WTC11 (cell line): ENCODE results near the gene RBBP4. TPM values are rescaled to one million over a fixed set of nuclear protein-coding genes. Genes with fewer than 3 reads are reported as not detected.
"Not testable (repeated sequence)": the region's sequence is repeated elsewhere in the genome, so short reads cannot be mapped to it uniquely, and the experiment has no call there.

Source experiments
- ATAC-seq: fragments of 200-7000 bp; cut with Tn5 transposase; 2 replicates; pipeline ENCODE4 v1.10.0; 2021; ENCODE audit warnings: mild to moderate bottlenecking, moderate library complexity
- CTCF ChIA-PET: fragments of 300-600 bp; sonication (Branson Sonifier 250); formaldehyde crosslinking; loops from one replicate; lab custom pipeline; 2021; ENCODE audit warnings: antibody characterized with exemption; lab: Charles Lee
- POLR2A ChIA-PET: fragments of 350-600 bp; sonication (Branson Sonifier 250); formaldehyde crosslinking; loops from one replicate; lab custom pipeline; 2021; ENCODE audit warnings: antibody characterized with exemption; lab: Charles Lee
- DNase-seq: peaks from one replicate; pipeline ENCODE4 v3.0.0; 2021; ENCODE audit warnings: low spot score
- H3K27ac Mint-ChIP-seq: 2 replicates; pipeline ENCODE4 v1.8.0; 2021; ENCODE audit warnings: mixed read lengths
- H3K27me3 Mint-ChIP-seq: 2 replicates; pipeline ENCODE4 v1.8.0; 2021; ENCODE audit warnings: low read depth, mild to moderate bottlenecking, moderate library complexity, mixed read lengths
- H3K36me3 Mint-ChIP-seq: 2 replicates; pipeline ENCODE4 v1.8.0; 2021; ENCODE audit warnings: mixed read lengths
- H3K4me1 Mint-ChIP-seq: 2 replicates; pipeline ENCODE4 v1.8.0; 2022; ENCODE audit warnings: mixed read lengths
- H3K4me3 Mint-ChIP-seq: 2 replicates; pipeline ENCODE4 v1.8.0; 2021; ENCODE audit warnings: mild to moderate bottlenecking, moderate library complexity, mixed read lengths
- H3K9me3 Mint-ChIP-seq: 2 replicates; pipeline ENCODE4 v1.8.0; 2021; ENCODE audit warnings: mixed read lengths
- CBFB ChIP-seq: sonication (generic); formaldehyde crosslinking; IDR thresholded peaks from 2 replicates; pipeline ENCODE4 v1.8.1; 2022; ENCODE audit warnings: mild to moderate bottlenecking, low read depth, missing genetic modification reagents
- CREB1 ChIP-seq: sonication (generic); formaldehyde crosslinking; IDR thresholded peaks from 2 replicates; pipeline ENCODE4 v1.8.0; 2023; ENCODE audit warnings: mild to moderate bottlenecking, missing genetic modification reagents
- E2F5 ChIP-seq: sonication (generic); formaldehyde crosslinking; IDR thresholded peaks from 2 replicates; pipeline ENCODE4 v1.8.1; 2022; ENCODE audit warnings: mild to moderate bottlenecking, moderate library complexity, missing genetic modification reagents
- ESRRA ChIP-seq: sonication (generic); formaldehyde crosslinking; IDR thresholded peaks from 2 replicates; pipeline ENCODE4 v1.8.1; 2022; ENCODE audit warnings: mild to moderate bottlenecking, missing genetic modification reagents, borderline replicate concordance
- GRHL2 ChIP-seq: fragments of 250-450 bp; sonication (Bioruptor Pico); IDR thresholded peaks from 2 replicates; pipeline ENCODE4 v1.8.0; 2022; ENCODE audit warnings: mild to moderate bottlenecking, moderate library complexity; ENCODE audit not compliant: insufficient replicate concordance, severe bottlenecking
- NFYB ChIP-seq: sonication (generic); formaldehyde crosslinking; conservative IDR thresholded peaks from 2 replicates; pipeline ENCODE4 v1.8.0; 2022; ENCODE audit warnings: low read depth, missing genetic modification reagents
- OVOL2 ChIP-seq: fragments of 250-450 bp; sonication (Bioruptor Pico); IDR thresholded peaks from 2 replicates; pipeline ENCODE4 v1.9.0; 2021; ENCODE audit warnings: mild to moderate bottlenecking, borderline replicate concordance
- PREB ChIP-seq: sonication (generic); formaldehyde crosslinking; IDR thresholded peaks from 2 replicates; pipeline ENCODE4 v1.8.1; 2022; ENCODE audit warnings: mild to moderate bottlenecking, missing genetic modification reagents, moderate library complexity, borderline replicate concordance
- SMAD3 ChIP-seq: sonication (generic); formaldehyde crosslinking; IDR thresholded peaks from 2 replicates; pipeline ENCODE4 v1.8.0; 2022; ENCODE audit warnings: missing genetic modification reagents, mild to moderate bottlenecking, borderline replicate concordance
- ZBTB21 ChIP-seq: sonication (generic); formaldehyde crosslinking; IDR thresholded peaks from 2 replicates; pipeline ENCODE4 v1.8.1; 2023; ENCODE audit warnings: mild to moderate bottlenecking, missing genetic modification reagents, borderline replicate concordance
- ZNF121 ChIP-seq: sonication (generic); formaldehyde crosslinking; IDR thresholded peaks from 2 replicates; pipeline ENCODE4 v1.8.0; 2023; ENCODE audit warnings: missing genetic modification reagents
- ZNF232 ChIP-seq: sonication (generic); formaldehyde crosslinking; IDR thresholded peaks from 2 replicates; pipeline ENCODE4 v1.8.0; 2022; ENCODE audit warnings: mild to moderate bottlenecking, missing genetic modification reagents
- ZNF416 ChIP-seq: fragments of 250-450 bp; sonication (Bioruptor Pico); IDR thresholded peaks from 2 replicates; pipeline ENCODE4 v1.9.0; 2021; ENCODE audit warnings: mild to moderate bottlenecking, inconsistent platforms
- ZSCAN18 ChIP-seq: fragments of 250-450 bp; sonication (Bioruptor Pico); IDR thresholded peaks from 2 replicates; pipeline ENCODE4 v2.1.2; 2022; ENCODE audit warnings: mild to moderate bottlenecking, moderate library complexity
- total RNA-seq: library from RNA; stranded (reverse); gene quantifications from 3 replicates; pipeline ENCODE4 v1.2.3, GENCODE V29; 2021
- TF ChIP-seq, protein P1 (sequence below): sonication (generic); formaldehyde crosslinking; IDR thresholded peaks from 2 replicates; pipeline ENCODE4 v1.8.0; 2023; ENCODE audit warnings: missing genetic modification reagents, mild to moderate bottlenecking, borderline replicate concordance
- TF ChIP-seq, protein P2 (sequence below): fragments of 250-450 bp; sonication (Bioruptor Pico); IDR thresholded peaks from 2 replicates; pipeline ENCODE4 v1.9.0; 2021; ENCODE audit warnings: moderate library complexity, mild to moderate bottlenecking, inconsistent platforms, borderline replicate concordance

The RBBP4 gene
- total RNA-seq, 1 experiment from 2014 or later = 331 TPM

GRCh38 chr1:32627596-32628162 lies 23.3 kb upstream of the RBBP4 start:
- no peak for ATAC-seq
- Mint-ChIP-seq H3K27ac (no peak overlapping the region), H3K36me3 (peaks cover 21% of the 10 kb centered on the region)
- no peak for TF ChIP-seq ESRRA
- TF ChIP-seq, all 79 proteins: peak for 0
- H3K9me3 Mint-ChIP-seq = no peaks in the 10 kb centered on the region
- CTCF ChIA-PET = no interaction called here
- no peaks in the 10 kb centered on the region for H3K27me3 Mint-ChIP-seq
- POLR2A ChIA-PET = interaction anchor here (1.0 kb wide), 1 partner anchor 23 kb away, joined by 5 read pairs; the partner anchor contains the start of gene RBBP4
- no peak overlapping the region for H3K4me3 Mint-ChIP-seq
- no peak for DNase-seq
- peaks cover 7% of the 10 kb centered on the region for H3K4me1 Mint-ChIP-seq

GRCh38 chr1:32630173-32630572 lies 20.8 kb upstream of the RBBP4 start:
- POLR2A ChIA-PET, H3K4me3 Mint-ChIP-seq, ATAC-seq, H3K27me3 Mint-ChIP-seq, H3K9me3 Mint-ChIP-seq, H3K27ac Mint-ChIP-seq, DNase-seq: not testable (repeated sequence)
- peak; percentile 78 for TF ChIP-seq ZNF121 (CRISPR knock-in tag)
- Mint-ChIP-seq H3K4me1 (peaks cover 25% of the 10 kb centered on the region), H3K36me3 (peaks cover 22% of the 10 kb centered on the region)
- CTCF ChIA-PET = interaction anchor here (0.8 kb wide), 1 partner anchor 110 kb away, joined by 3 read pairs; no protein-coding TSS in a partner anchor

GRCh38 chr1:32632829-32633228 lies 18.2 kb upstream of the RBBP4 start:
- H3K9me3 Mint-ChIP-seq = no peaks in the 10 kb centered on the region
- TF ChIP-seq ZSCAN18 (CRISPR knock-in tag) (no peak), ZNF232 (CRISPR knock-in tag) (no peak), GRHL2 (CRISPR knock-in tag) (no peak), PREB (CRISPR knock-in tag) (no peak), CBFB (CRISPR knock-in tag) (no peak), OVOL2 (CRISPR knock-in tag) (no peak), E2F5 (CRISPR knock-in tag) (no peak), ZBTB21 (CRISPR knock-in tag) (no peak), NFYB (CRISPR knock-in tag) (no peak), ZNF416 (CRISPR knock-in tag) (no peak), CREB1 (no peak), SMAD3 (CRISPR knock-in tag) (no peak)
- TF ChIP-seq, protein P1, sequence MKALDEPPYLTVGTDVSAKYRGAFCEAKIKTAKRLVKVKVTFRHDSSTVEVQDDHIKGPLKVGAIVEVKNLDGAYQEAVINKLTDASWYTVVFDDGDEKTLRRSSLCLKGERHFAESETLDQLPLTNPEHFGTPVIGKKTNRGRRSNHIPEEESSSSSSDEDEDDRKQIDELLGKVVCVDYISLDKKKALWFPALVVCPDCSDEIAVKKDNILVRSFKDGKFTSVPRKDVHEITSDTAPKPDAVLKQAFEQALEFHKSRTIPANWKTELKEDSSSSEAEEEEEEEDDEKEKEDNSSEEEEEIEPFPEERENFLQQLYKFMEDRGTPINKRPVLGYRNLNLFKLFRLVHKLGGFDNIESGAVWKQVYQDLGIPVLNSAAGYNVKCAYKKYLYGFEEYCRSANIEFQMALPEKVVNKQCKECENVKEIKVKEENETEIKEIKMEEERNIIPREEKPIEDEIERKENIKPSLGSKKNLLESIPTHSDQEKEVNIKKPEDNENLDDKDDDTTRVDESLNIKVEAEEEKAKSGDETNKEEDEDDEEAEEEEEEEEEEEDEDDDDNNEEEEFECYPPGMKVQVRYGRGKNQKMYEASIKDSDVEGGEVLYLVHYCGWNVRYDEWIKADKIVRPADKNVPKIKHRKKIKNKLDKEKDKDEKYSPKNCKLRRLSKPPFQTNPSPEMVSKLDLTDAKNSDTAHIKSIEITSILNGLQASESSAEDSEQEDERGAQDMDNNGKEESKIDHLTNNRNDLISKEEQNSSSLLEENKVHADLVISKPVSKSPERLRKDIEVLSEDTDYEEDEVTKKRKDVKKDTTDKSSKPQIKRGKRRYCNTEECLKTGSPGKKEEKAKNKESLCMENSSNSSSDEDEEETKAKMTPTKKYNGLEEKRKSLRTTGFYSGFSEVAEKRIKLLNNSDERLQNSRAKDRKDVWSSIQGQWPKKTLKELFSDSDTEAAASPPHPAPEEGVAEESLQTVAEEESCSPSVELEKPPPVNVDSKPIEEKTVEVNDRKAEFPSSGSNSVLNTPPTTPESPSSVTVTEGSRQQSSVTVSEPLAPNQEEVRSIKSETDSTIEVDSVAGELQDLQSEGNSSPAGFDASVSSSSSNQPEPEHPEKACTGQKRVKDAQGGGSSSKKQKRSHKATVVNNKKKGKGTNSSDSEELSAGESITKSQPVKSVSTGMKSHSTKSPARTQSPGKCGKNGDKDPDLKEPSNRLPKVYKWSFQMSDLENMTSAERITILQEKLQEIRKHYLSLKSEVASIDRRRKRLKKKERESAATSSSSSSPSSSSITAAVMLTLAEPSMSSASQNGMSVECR (CRISPR knock-in tag) = no peak
- TF ChIP-seq, protein P2, sequence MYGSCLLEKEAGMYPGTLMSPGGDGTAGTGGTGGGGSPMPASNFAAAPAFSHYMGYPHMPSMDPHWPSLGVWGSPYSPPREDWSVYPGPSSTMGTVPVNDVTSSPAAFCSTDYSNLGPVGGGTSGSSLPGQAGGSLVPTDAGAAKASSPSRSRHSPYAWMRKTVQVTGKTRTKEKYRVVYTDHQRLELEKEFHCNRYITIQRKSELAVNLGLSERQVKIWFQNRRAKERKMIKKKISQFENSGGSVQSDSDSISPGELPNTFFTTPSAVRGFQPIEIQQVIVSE (CRISPR knock-in tag) = no peak
- peak overlapping the region; percentile 74 for H3K27ac Mint-ChIP-seq
- no peaks in the 10 kb centered on the region for H3K27me3 Mint-ChIP-seq
- H3K36me3 Mint-ChIP-seq = peaks cover 12% of the 10 kb centered on the region; the same call in 1 of the 2 replicates
- CTCF ChIA-PET = no interaction called here
- POLR2A ChIA-PET = interaction anchor here (1.2 kb wide), 1 partner anchor 18 kb away, joined by 4 read pairs; the partner anchor contains the start of genes RBBP4 and ZBTB8OS
- peak overlapping the region; percentile 28 for H3K4me3 Mint-ChIP-seq
- ATAC-seq (no peak), DNase-seq (no peak)
- H3K4me1 Mint-ChIP-seq = peaks cover 52% of the 10 kb centered on the region
